Erythroblast (primary cell): ENCODE data around the gene GRIN3B.
"Not testable (repeated sequence)": the region's sequence is repeated elsewhere in the genome, so short reads cannot be mapped to it uniquely, and the experiment has no call there.

ENCODE experiments used
- GATA1 ChIP-seq: IDR thresholded peaks from 2 replicates; pipeline ENCODE4 v1.6.1; 2011; ENCODE audit warnings: low read depth, mild to moderate bottlenecking, control low read depth, low read length, moderate library complexity
- POLR2A ChIP-seq: IDR thresholded peaks from 2 replicates; pipeline ENCODE4 v1.6.1; 2011; ENCODE audit warnings: mild to moderate bottlenecking, low read length

GRCh38 chr19:1025080-1025479 is 24.9 kb downstream of the GRIN3B start:
- TF ChIP-seq POLR2A, GATA1: not testable (repeated sequence)
